ENCODE results near the gene DDHD1. TPM values are rescaled to one million over a fixed set of nuclear protein-coding genes. Genes with fewer than 3 reads are reported as not detected.

DDHD1 gene
- total and polyA plus RNA-seq, 7 experiments from 2014 or later = 6.7 to 103 (median 48.2) TPM

DNA sequence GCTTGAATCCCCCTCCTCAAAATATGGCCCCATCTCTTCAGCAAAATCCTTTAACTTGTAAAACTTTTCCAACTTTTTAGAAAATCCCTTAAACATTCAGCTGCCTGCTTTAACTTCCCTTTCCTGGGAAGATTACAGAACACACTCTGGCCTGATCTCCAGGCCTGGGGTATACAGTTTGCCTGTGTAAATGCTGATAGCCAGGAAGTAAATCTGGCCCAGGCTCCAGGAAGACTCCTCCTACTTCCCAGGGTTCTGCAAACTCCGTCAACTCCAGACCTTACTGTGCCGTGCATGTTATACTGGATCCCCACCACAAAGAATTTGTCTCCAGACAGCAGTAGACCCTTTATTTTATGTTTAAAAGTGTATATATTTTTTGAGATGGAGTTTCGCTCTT is 135.3 kb downstream of the DDHD1 start:
- Histone ChIP-seq H3K36me3 (ENCODE audit: control insufficient read depth in 2 of 3, insufficient read depth in 3 of 3, low read length in 3 of 3) (no peaks in the 10 kb centered on the region), H3K4me3 (ENCODE audit: low read length) (no peak overlapping the region), H3K9me3 (ENCODE audit: control insufficient read depth in 2 of 3, low read length in 3 of 3) (no peaks in the 10 kb centered on the region), H3K27ac (ENCODE audit: low read depth, low read length) (no peak overlapping the region), H3K27me3 (ENCODE audit: control insufficient read depth in 2 of 2, insufficient read depth in 2 of 2, low read length in 2 of 2) (peaks cover 0 to 3% of the 10 kb centered on the region in 2 donors), H3K4me1 (ENCODE audit: control insufficient read depth in 2 of 2, insufficient read depth in 2 of 2, low read length in 2 of 2) (no peaks in the 10 kb centered on the region)
- peaks cover 0 to 8% (median 2%) of the 10 kb centered on the region in 11 donors for H3K9me3 Mint-ChIP-seq
- intact Hi-C loops (cut with micrococcal nuclease) = no loop called here
- ATAC-seq (no peak), DNase-seq (no peak)
- POLR2A ChIA-PET = no interaction called here
- H3K4me3 Mint-ChIP-seq = no peak overlapping the region
- H3K4me1 Mint-ChIP-seq = no peaks in the 10 kb centered on the region
- peaks cover 3 to 19% (median 7%) of the 10 kb centered on the region in 5 donors for H3K27me3 Mint-ChIP-seq
- H3K27ac Mint-ChIP-seq = no peak overlapping the region
- peaks cover 0 to 31% (median 4%) of the 10 kb centered on the region in 5 donors for H3K36me3 Mint-ChIP-seq
- CTCF ChIA-PET = no interaction called here

- H3K4me1 Mint-ChIP-seq = no peaks in the 10 kb centered on the region
- CTCF ChIA-PET = no interaction called here
- intact Hi-C loops (cut with micrococcal nuclease) = no loop called here
- no peak overlapping the region for H3K4me3 ChIP-seq (ENCODE audit: low read length)
- no peak overlapping the region for H3K27ac ChIP-seq (ENCODE audit: low read depth, low read length)
- no peaks in the 10 kb centered on the region for H3K9me3 ChIP-seq (ENCODE audit: control insufficient read depth in 2 of 3, low read length in 3 of 3)
- H3K36me3 ChIP-seq (ENCODE audit: control insufficient read depth in 2 of 3, insufficient read depth in 3 of 3, low read length in 3 of 3) = no peaks in the 10 kb centered on the region
- no peak for ATAC-seq
- DNase-seq = no peak
- H3K36me3 Mint-ChIP-seq = peaks cover 0 to 26% (median 4%) of the 10 kb centered on the region in 5 donors
- peaks cover 3 to 19% (median 7%) of the 10 kb centered on the region in 5 donors for H3K27me3 Mint-ChIP-seq
- H3K9me3 Mint-ChIP-seq = peaks cover 0 to 8% (median 2%) of the 10 kb centered on the region in 11 donors
- H3K27ac Mint-ChIP-seq = no peak overlapping the region
- no peaks in the 10 kb centered on the region for H3K4me1 ChIP-seq (ENCODE audit: control insufficient read depth in 2 of 2, insufficient read depth in 2 of 2, low read length in 2 of 2)
- H3K4me3 Mint-ChIP-seq = no peak overlapping the region
- POLR2A ChIA-PET = no interaction called here
- H3K27me3 ChIP-seq (ENCODE audit: control insufficient read depth in 2 of 2, insufficient read depth in 2 of 2, low read length in 2 of 2) = peaks cover 0 to 3% of the 10 kb centered on the region in 2 donors
Measured at GRCh38 chr14:53016919-53017318, 136.2 kb downstream of the DDHD1 start.

GRCh38 chr14:53016491-53016890 is 136.6 kb downstream of the DDHD1 start:
- Mint-ChIP-seq H3K9me3 (peaks cover 0 to 8% (median 2%) of the 10 kb centered on the region in 11 donors), H3K4me3 (no peak overlapping the region), H3K36me3 (peaks cover 0 to 26% (median 4%) of the 10 kb centered on the region in 5 donors), H3K27ac (no peak overlapping the region), H3K4me1 (no peaks in the 10 kb centered on the region), H3K27me3 (peaks cover 3 to 19% (median 7%) of the 10 kb centered on the region in 5 donors)
- no peaks in the 10 kb centered on the region for H3K9me3 ChIP-seq (ENCODE audit: control insufficient read depth in 2 of 3, low read length in 3 of 3)
- ChIA-PET CTCF (no interaction called here), POLR2A (no interaction called here)
- H3K36me3 ChIP-seq (ENCODE audit: control insufficient read depth in 2 of 3, insufficient read depth in 3 of 3, low read length in 3 of 3) = no peaks in the 10 kb centered on the region
- DNase-seq = no peak
- H3K4me1 ChIP-seq (ENCODE audit: control insufficient read depth in 2 of 2, insufficient read depth in 2 of 2, low read length in 2 of 2) = no peaks in the 10 kb centered on the region
- intact Hi-C loops (cut with micrococcal nuclease) = no loop called here
- H3K4me3 ChIP-seq (ENCODE audit: low read length) = no peak overlapping the region
- H3K27ac ChIP-seq (ENCODE audit: low read depth, low read length) = no peak overlapping the region
- ATAC-seq = no peak
- H3K27me3 ChIP-seq (ENCODE audit: control insufficient read depth in 2 of 2, insufficient read depth in 2 of 2, low read length in 2 of 2) = peaks cover 0 to 3% of the 10 kb centered on the region in 2 donors

GRCh38 chr14:53011053-53011462 is 142.1 kb downstream of the DDHD1 start:
- Histone ChIP-seq H3K4me1 (ENCODE audit: control insufficient read depth in 2 of 2, insufficient read depth in 2 of 2, low read length in 2 of 2) (no peaks in the 10 kb centered on the region), H3K27me3 (ENCODE audit: control insufficient read depth in 2 of 2, insufficient read depth in 2 of 2, low read length in 2 of 2) (peaks cover 0 to 3% of the 10 kb centered on the region in 2 donors), H3K4me3 (ENCODE audit: low read length) (no peak overlapping the region), H3K27ac (ENCODE audit: low read depth, low read length) (no peak overlapping the region), H3K9me3 (ENCODE audit: control insufficient read depth in 2 of 3, low read length in 3 of 3) (no peaks in the 10 kb centered on the region), H3K36me3 (ENCODE audit: control insufficient read depth in 2 of 3, insufficient read depth in 3 of 3, low read length in 3 of 3) (no peaks in the 10 kb centered on the region)
- Mint-ChIP-seq H3K36me3 (peaks cover 0 to 7% (median 0%) of the 10 kb centered on the region in 5 donors), H3K9me3 (peaks cover 0 to 8% (median 0%) of the 10 kb centered on the region in 11 donors), H3K4me1 (peaks cover 0 to 6% (median 0%) of the 10 kb centered on the region in 7 donors), H3K4me3 (no peak overlapping the region), H3K27me3 (peaks cover 3 to 14% (median 7%) of the 10 kb centered on the region in 5 donors), H3K27ac (no peak overlapping the region)
- no peak for DNase-seq
- POLR2A ChIA-PET = no interaction called here
- intact Hi-C loops (cut with micrococcal nuclease) = no loop called here
- CTCF ChIA-PET = no interaction called here
- no peak for ATAC-seq

DNA sequence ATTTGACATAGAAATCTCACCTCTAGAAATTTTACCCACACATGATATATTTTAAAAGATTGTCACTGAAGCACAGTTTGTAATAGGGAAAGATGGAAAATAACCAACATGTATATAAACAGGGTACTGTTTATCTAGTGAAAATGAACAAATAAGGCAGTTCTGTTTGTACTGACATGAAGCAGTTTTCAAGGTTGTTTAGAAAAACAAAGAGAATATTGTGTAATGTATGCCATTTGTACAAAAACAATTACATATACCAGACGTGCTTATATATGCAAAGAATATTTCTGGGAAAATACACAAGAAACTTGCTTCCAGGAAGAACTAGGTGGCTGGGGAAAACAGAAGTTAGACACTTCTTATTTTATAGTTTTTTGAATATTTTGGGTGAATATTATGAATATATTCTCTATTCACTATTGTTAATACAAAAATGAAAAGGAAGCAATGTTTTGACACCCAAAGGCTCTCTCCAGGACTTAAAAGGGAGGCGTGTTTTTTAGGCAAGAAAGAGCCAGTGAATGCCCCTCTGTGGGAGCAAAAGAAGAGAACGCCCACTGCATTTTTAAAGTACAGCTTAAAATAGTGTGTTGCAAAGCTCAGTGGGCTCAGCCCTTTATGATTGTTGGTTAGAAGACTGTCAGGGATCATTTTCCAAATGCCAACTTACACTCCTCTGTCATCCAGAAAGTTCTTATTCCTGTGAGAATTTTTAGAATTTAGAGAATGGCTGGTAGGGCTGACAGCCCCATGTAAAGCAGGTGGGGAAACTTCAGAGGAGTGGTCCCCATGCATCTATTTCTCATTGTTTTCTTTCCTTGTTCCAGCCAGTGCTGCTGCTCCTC is 142.7 kb downstream of the DDHD1 start:
- Histone ChIP-seq H3K4me3 (ENCODE audit: low read length) (no peak overlapping the region), H3K9me3 (ENCODE audit: control insufficient read depth in 2 of 3, low read length in 3 of 3) (no peaks in the 10 kb centered on the region), H3K4me1 (ENCODE audit: control insufficient read depth in 2 of 2, insufficient read depth in 2 of 2, low read length in 2 of 2) (no peaks in the 10 kb centered on the region), H3K27ac (ENCODE audit: low read depth, low read length) (no peak overlapping the region), H3K36me3 (ENCODE audit: control insufficient read depth in 2 of 3, insufficient read depth in 3 of 3, low read length in 3 of 3) (no peaks in the 10 kb centered on the region), H3K27me3 (ENCODE audit: control insufficient read depth in 2 of 2, insufficient read depth in 2 of 2, low read length in 2 of 2) (peaks cover 0 to 3% of the 10 kb centered on the region in 2 donors)
- no peak overlapping the region for H3K27ac Mint-ChIP-seq
- DNase-seq (no peak), ATAC-seq (no peak)
- H3K36me3 Mint-ChIP-seq = peaks cover 0 to 6% (median 0%) of the 10 kb centered on the region in 5 donors
- peaks cover 0 to 6% (median 0%) of the 10 kb centered on the region in 7 donors for H3K4me1 Mint-ChIP-seq
- ChIA-PET POLR2A (no interaction called here), CTCF (no interaction called here)
- intact Hi-C loops (cut with micrococcal nuclease) = no loop called here
- peaks cover 0 to 8% (median 0%) of the 10 kb centered on the region in 11 donors for H3K9me3 Mint-ChIP-seq
- H3K4me3 Mint-ChIP-seq = no peak overlapping the region
- peaks cover 3 to 10% (median 6%) of the 10 kb centered on the region in 5 donors for H3K27me3 Mint-ChIP-seq

DNA sequence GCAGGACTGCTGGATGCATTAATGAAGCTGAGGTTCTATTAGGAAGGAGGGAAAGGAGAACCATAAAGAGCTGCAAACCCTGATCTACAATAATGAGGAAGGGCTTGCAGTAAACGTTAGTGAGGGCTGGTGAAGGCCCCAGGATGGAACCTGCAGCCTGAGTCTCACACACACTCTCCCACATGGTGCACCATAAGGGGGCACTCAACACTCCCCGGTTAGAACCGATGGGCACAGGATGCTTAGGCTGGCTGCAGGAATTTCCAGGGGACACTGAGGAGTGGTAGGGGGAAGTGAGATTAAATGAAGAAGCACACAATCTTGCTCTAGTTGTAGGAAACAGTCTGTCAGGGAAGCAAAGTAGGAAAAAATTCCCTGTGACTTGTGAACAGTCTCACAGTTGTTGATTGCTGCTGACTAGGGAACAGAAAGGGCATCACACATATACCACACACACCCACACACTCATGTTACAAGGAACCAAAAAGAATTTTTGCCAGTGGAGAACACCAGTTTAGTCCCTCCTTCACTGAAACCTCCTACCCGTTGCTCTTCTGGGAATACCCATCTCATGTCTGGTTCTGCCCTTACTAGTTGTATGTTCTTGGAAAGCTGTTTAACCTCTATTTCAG is 146.1 kb downstream of the DDHD1 start:
- DNase-seq (no peak), ATAC-seq (no peak)
- Mint-ChIP-seq H3K36me3 (peaks cover 0 to 4% (median 0%) of the 10 kb centered on the region in 5 donors), H3K9me3 (peaks cover 0 to 1% (median 0%) of the 10 kb centered on the region in 11 donors), H3K4me3 (no peak overlapping the region), H3K4me1 (peaks cover 0 to 11% (median 0%) of the 10 kb centered on the region in 7 donors), H3K27ac (no peak overlapping the region), H3K27me3 (no peaks in the 10 kb centered on the region)
- ChIA-PET CTCF (no interaction called here), POLR2A (no interaction called here)
- H3K27ac ChIP-seq (ENCODE audit: low read depth, low read length) = no peak overlapping the region
- H3K27me3 ChIP-seq (ENCODE audit: control insufficient read depth in 2 of 2, insufficient read depth in 2 of 2, low read length in 2 of 2) = no peaks in the 10 kb centered on the region
- H3K4me1 ChIP-seq (ENCODE audit: control insufficient read depth in 2 of 2, insufficient read depth in 2 of 2, low read length in 2 of 2) = no peaks in the 10 kb centered on the region
- H3K36me3 ChIP-seq (ENCODE audit: control insufficient read depth in 2 of 3, insufficient read depth in 3 of 3, low read length in 3 of 3) = no peaks in the 10 kb centered on the region
- no peak overlapping the region for H3K4me3 ChIP-seq (ENCODE audit: low read length)
- no peaks in the 10 kb centered on the region for H3K9me3 ChIP-seq (ENCODE audit: control insufficient read depth in 2 of 3, low read length in 3 of 3)
- intact Hi-C loops (cut with micrococcal nuclease) = no loop called here
